Naive thymus-derived CD4-positive, alpha-beta T cell (primary cell): ENCODE results near the gene RAB18. TPM values are rescaled to one million over a fixed set of nuclear protein-coding genes. Genes with fewer than 3 reads are reported as not detected.
A peak's percentile ranks its signal among the peaks of the same experiment; 100 is the strongest.

Source experiments
- ATAC-seq: fragments of 150-1000 bp; cut with Tn5 transposase; 2 replicates; pipeline ENCODE4 v1.10.0; 2021; ENCODE audit warnings: mild to moderate bottlenecking, moderate library complexity
- CTCF ChIA-PET: fragments of 350-600 bp; sonication (Branson Sonifier 250); formaldehyde crosslinking; loops from one replicate; lab custom pipeline; 2021; ENCODE audit warnings: antibody characterized with exemption; lab: Charles Lee
- POLR2A ChIA-PET: fragments of 350-600 bp; sonication (Branson Sonifier 250); formaldehyde crosslinking; loops from one replicate; lab custom pipeline; 2021; ENCODE audit warnings: antibody characterized with exemption, inconsistent platforms; lab: Charles Lee
- DNase-seq, 9 donors: peaks; one replicate each; pipeline versions ENCODE4 v3.0.0 to v3.0.0-alpha.2; 2020 to 2022; ENCODE audit warnings: mixed read lengths in 1 of 9
- H3K27ac ChIP-seq: one replicate; pipeline ENCODE4 v1.7.0; 2013; ENCODE audit warnings: mild to moderate bottlenecking, low read depth, low read length, moderate library complexity
- H3K27me3 ChIP-seq, 2 donors: one replicate each; pipeline ENCODE4 v1.7.0; 2013; ENCODE audit warnings: low read length in 2 of 2, mild to moderate bottlenecking in 2 of 2, moderate library complexity in 2 of 2; ENCODE audit not compliant: control insufficient read depth in 2 of 2, insufficient read depth in 2 of 2
- H3K36me3 ChIP-seq, 3 experiments: 1 replicate in 2 of 3; 2 replicates in 1 of 3; pipeline ENCODE4 v1.7.0; 2013; ENCODE audit warnings: low read length in 3 of 3, mild to moderate bottlenecking in 3 of 3, moderate library complexity in 1 of 3; ENCODE audit not compliant: insufficient read depth in 3 of 3, control insufficient read depth in 2 of 3
- H3K4me1 ChIP-seq, 2 donors: one replicate each; pipeline ENCODE4 v1.7.0; 2013; ENCODE audit warnings: low read length in 2 of 2, mild to moderate bottlenecking in 2 of 2, moderate library complexity in 1 of 2; ENCODE audit not compliant: control insufficient read depth in 2 of 2, insufficient read depth in 2 of 2
- H3K4me3 ChIP-seq: 2 replicates; pipeline ENCODE4 v1.7.0; 2013; ENCODE audit warnings: mild to moderate bottlenecking, low read length
- H3K9me3 ChIP-seq, 3 experiments: 1 replicate in 2 of 3; 2 replicates in 1 of 3; pipeline ENCODE4 v1.7.0; 2013; ENCODE audit warnings: low read length in 3 of 3; ENCODE audit not compliant: control insufficient read depth in 2 of 3
- H3K27ac Mint-ChIP-seq, 9 donors: one replicate each; pipeline ENCODE4 v1.8.0; 2020 to 2022; ENCODE audit warnings: mixed read lengths in 9 of 9, mild to moderate bottlenecking in 8 of 9, moderate library complexity in 5 of 9, inconsistent platforms in 2 of 9
- H3K27me3 Mint-ChIP-seq, 5 donors: one replicate each; pipeline ENCODE4 v1.8.0; 2021 to 2022; ENCODE audit warnings: mixed read lengths in 5 of 5, mild to moderate bottlenecking in 1 of 5
- H3K36me3 Mint-ChIP-seq, 5 donors: one replicate each; pipeline ENCODE4 v1.8.0; 2020 to 2022; ENCODE audit warnings: mixed read lengths in 5 of 5, mild to moderate bottlenecking in 3 of 5, inconsistent platforms in 1 of 5
- H3K4me1 Mint-ChIP-seq, 7 donors: one replicate each; pipeline ENCODE4 v1.8.0; 2020 to 2022; ENCODE audit warnings: mixed read lengths in 7 of 7, mild to moderate bottlenecking in 3 of 7, inconsistent platforms in 1 of 7
- H3K4me3 Mint-ChIP-seq, 10 donors: one replicate each; pipeline ENCODE4 v1.8.0; 2020 to 2022; ENCODE audit warnings: mild to moderate bottlenecking in 10 of 10, mixed read lengths in 10 of 10, moderate library complexity in 6 of 10, inconsistent platforms in 2 of 10
- H3K9me3 Mint-ChIP-seq, 11 donors: one replicate each; pipeline ENCODE4 v1.8.0; 2020 to 2022; ENCODE audit warnings: mixed read lengths in 11 of 11, mild to moderate bottlenecking in 4 of 11, inconsistent platforms in 1 of 11, moderate library complexity in 1 of 11
- intact Hi-C, 2 donors: fragments of 100-400 bp; cut with micrococcal nuclease; formaldehyde crosslinking; loops; one replicate each; pipeline ENCODE4 v1.15.1; 2023
- polyA plus RNA-seq, 2 donors: library from polyadenylated mRNA; unstranded; fragments of 300-500 nt; fragmentation: Illumina TruSeq; gene quantifications; one replicate each; pipeline ENCODE4 v1.2.3, GENCODE V29; 2021
- total RNA-seq, 6 experiments: library from RNA in 5 of 6; stranded (reverse) in 5 of 6; gene quantifications; 1 replicate in 5 of 6; 2 replicates in 1 of 6; pipeline ENCODE4 v1.2.3 and lab custom pipeline; 2021 to 2026

The RAB18 gene
- total and polyA plus RNA-seq, 7 experiments from 2014 or later: 54.0 to 96.1 (median 73.6) TPM

DNA sequence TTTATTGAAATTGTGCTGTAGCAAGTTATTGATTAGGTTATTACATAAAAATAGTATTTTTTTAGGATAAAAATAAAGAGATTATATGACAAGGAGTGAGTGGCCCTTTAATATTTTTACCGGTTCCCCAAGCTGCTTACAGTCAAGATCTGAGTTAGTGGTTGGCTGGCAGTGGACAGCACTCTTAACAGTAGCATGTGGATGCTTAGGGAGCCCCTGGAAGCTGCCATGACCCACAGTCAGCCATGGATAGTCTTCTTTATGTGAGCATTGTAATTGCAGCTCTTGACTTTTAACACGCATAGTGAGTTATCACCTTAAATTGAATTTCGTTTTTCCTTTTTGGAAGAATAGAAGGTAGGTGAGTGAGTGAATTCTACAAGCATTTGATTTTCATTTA is 22.1 kb downstream of the RAB18 start:
- H3K4me3 ChIP-seq: no peak overlapping the region
- H3K4me1 Mint-ChIP-seq: peaks cover 51 to 92% (median 88%) of the 10 kb centered on the region in 7 donors
- no peaks in the 10 kb centered on the region for H3K36me3 ChIP-seq
- no peaks in the 10 kb centered on the region for H3K27me3 Mint-ChIP-seq
- H3K36me3 Mint-ChIP-seq: peaks cover 0 to 22% (median 7%) of the 10 kb centered on the region in 5 donors
- no peaks in the 10 kb centered on the region for H3K9me3 ChIP-seq
- ChIA-PET POLR2A (no interaction called here), CTCF (interaction anchor here (0.6 to 0.7 kb wide), 2 partner anchors 26 to 869 kb away, joined by 3 to 5 read pairs; no protein-coding TSS in a partner anchor)
- peaks cover 0 to 19% of the 10 kb centered on the region in 2 donors for H3K4me1 ChIP-seq
- H3K27ac Mint-ChIP-seq: no peak overlapping the region
- ATAC-seq: no peak
- H3K27ac ChIP-seq: no peak overlapping the region
- intact Hi-C loops: no loop called here
- no peak for DNase-seq
- H3K4me3 Mint-ChIP-seq: no peak overlapping the region
- no peaks in the 10 kb centered on the region for H3K9me3 Mint-ChIP-seq
- H3K27me3 ChIP-seq: no peaks in the 10 kb centered on the region

DNA sequence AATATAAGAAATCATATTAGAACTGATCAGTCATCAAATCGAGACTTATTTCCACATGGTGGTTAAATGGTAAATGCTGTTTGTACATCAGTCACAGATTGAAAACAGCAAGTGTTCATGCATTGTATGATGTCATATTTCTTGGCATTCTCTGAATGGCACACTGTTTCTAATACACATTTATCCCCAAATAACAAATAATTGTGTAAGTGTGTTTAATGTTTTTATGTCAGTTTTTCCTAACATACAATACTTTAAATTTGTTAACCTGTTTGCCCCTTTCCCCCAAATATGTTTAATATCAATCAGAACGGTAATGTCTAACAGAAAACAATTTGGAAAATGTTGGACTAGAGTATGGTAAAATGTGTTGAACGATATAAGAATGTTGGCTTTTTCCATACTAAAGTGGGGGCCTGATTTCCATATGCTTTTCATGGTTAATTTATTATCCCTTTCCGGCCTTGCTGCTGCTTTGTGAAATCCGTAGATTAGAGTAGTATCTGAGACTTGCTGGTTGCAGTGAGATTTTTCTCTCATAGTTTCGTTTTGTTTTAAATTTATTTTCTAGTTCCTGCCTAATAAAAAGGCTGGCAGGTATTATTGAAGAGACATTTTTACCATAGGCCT is 23.7 kb downstream of the RAB18 start:
- no peak overlapping the region for H3K4me3 Mint-ChIP-seq
- H3K4me1 ChIP-seq: peaks cover 0 to 14% of the 10 kb centered on the region in 2 donors
- no peak for DNase-seq

DNA sequence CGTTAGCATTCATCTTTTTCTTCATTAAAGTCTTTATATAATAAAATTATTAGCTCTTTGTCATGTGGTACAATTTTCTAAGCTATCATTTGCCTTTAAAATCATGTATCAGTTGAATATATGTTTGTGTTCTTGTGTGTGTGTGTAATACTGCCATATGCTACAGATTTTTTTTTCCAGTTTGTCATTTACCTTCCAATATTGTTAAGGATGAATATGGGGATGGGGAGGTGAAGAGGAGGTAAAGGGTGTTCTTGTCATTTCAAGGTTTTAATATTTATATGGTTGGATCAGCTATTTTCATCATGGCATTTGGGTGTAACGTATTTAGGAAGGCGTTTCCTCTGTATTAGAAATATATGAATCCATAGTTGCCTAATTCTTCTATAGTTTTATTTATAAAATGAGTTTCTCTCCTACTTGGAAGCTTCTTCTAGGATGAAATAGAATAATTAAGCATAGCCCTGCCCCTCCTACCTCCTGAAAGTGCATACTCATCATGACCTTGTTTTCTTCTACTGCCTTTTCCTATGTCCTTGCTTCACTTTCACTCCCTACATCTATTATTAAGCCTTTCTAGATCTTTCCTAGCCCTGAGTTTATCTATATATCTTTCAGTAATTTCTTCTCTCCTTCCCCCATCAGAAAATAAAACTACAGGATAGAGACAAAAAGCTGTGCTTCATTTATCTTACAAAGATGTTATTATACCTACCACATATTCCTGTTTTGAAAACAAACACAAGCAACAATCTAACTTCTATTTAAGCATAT is 25.1 kb downstream of the RAB18 start:
- H3K4me1 Mint-ChIP-seq: peaks cover 39 to 73% (median 67%) of the 10 kb centered on the region in 7 donors

More for the DNA sequence above, 23.7 kb downstream of the RAB18 start:
- ATAC-seq: no peak
- peaks cover 43 to 84% (median 78%) of the 10 kb centered on the region in 7 donors for H3K4me1 Mint-ChIP-seq
- Histone ChIP-seq H3K36me3 (no peaks in the 10 kb centered on the region), H3K9me3 (no peaks in the 10 kb centered on the region), H3K27me3 (no peaks in the 10 kb centered on the region), H3K4me3 (no peak overlapping the region), H3K27ac (no peak overlapping the region)
- H3K9me3 Mint-ChIP-seq: no peaks in the 10 kb centered on the region
- ChIA-PET CTCF (no interaction called here), POLR2A (no interaction called here)
- H3K27me3 Mint-ChIP-seq: no peaks in the 10 kb centered on the region
- intact Hi-C loops: loop anchor here in 1 of 2 donors (2.0 kb wide), 1 partner anchor 13 kb away; no protein-coding TSS in a partner anchor
- H3K36me3 Mint-ChIP-seq: peaks cover 0 to 16% (median 7%) of the 10 kb centered on the region in 5 donors
- H3K27ac Mint-ChIP-seq: no peak overlapping the region

DNA sequence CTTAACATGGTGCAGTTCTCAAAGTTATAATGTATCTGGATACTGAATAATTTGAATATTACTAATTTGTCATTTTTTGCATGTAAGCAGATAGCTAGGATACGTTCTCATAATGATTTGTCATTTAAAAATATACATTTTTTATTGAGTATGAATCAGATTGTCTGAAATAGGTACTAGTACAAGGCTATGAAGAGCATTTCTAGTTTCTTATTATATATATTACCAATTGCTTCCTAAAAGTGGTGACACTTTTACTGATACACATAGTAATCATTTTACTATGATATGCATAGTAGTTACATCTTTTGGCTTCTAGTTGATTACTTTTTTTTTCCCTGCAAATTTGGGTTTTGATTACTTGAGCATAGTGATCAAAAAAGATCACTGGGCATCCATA is 26.4 kb downstream of the RAB18 start:
- peaks cover 29 to 60% (median 54%) of the 10 kb centered on the region in 7 donors for H3K4me1 Mint-ChIP-seq
- peak overlapping the region in 2 of 9 donors; percentile 5 to 11 for H3K27ac Mint-ChIP-seq
- peaks cover 0 to 12% (median 4%) of the 10 kb centered on the region in 5 donors for H3K36me3 Mint-ChIP-seq
- ATAC-seq (no peak), DNase-seq (no peak)
- Histone ChIP-seq H3K27me3 (no peaks in the 10 kb centered on the region), H3K4me1 (peaks cover 0 to 4% of the 10 kb centered on the region in 2 donors), H3K27ac (no peak overlapping the region), H3K9me3 (no peaks in the 10 kb centered on the region), H3K4me3 (no peak overlapping the region), H3K36me3 (peaks cover 6 to 15% (median 13%) of the 10 kb centered on the region in 3 experiments)
- ChIA-PET POLR2A (interaction anchor here (0.6 to 1.0 kb wide), 2 partner anchors 26 to 900 kb away, joined by 3 read pairs; no protein-coding TSS in a partner anchor), CTCF (interaction anchor here (0.6 kb wide), 1 partner anchor 61 kb away, joined by 3 read pairs; no protein-coding TSS in a partner anchor)
- no peak overlapping the region for H3K4me3 Mint-ChIP-seq
- intact Hi-C loops: no loop called here
- H3K9me3 Mint-ChIP-seq: no peaks in the 10 kb centered on the region
- H3K27me3 Mint-ChIP-seq: no peaks in the 10 kb centered on the region

More for the DNA sequence above, 25.1 kb downstream of the RAB18 start:
- H3K27ac ChIP-seq: no peak overlapping the region
- intact Hi-C loops: loop anchor here in 1 of 2 donors (2.0 kb wide), 1 partner anchor 14 kb away; no protein-coding TSS in a partner anchor
- peak overlapping the region in 1 of 10 donors; percentile 10 for H3K4me3 Mint-ChIP-seq
- no peaks in the 10 kb centered on the region for H3K9me3 Mint-ChIP-seq
- H3K27me3 Mint-ChIP-seq: no peaks in the 10 kb centered on the region
- DNase-seq: no peak
- H3K27me3 ChIP-seq: no peaks in the 10 kb centered on the region
- POLR2A ChIA-PET: interaction anchor here (0.8 kb wide), 1 partner anchor 679 kb away, joined by 3 read pairs; no protein-coding TSS in a partner anchor
- CTCF ChIA-PET: interaction anchor here (0.5 to 0.6 kb wide), 2 partner anchors 18 to 83 kb away, joined by 3 to 5 read pairs; no protein-coding TSS in a partner anchor
- peaks cover 0 to 14% of the 10 kb centered on the region in 2 donors for H3K4me1 ChIP-seq
- peaks cover 0 to 6% (median 2%) of the 10 kb centered on the region in 3 experiments for H3K36me3 ChIP-seq
- H3K9me3 ChIP-seq: no peaks in the 10 kb centered on the region
- peak overlapping the region in 3 of 9 donors; percentile 26 to 55 (median 27) for H3K27ac Mint-ChIP-seq
- H3K4me3 ChIP-seq: no peak overlapping the region
- ATAC-seq: no peak
- peaks cover 0 to 20% (median 8%) of the 10 kb centered on the region in 5 donors for H3K36me3 Mint-ChIP-seq

DNA sequence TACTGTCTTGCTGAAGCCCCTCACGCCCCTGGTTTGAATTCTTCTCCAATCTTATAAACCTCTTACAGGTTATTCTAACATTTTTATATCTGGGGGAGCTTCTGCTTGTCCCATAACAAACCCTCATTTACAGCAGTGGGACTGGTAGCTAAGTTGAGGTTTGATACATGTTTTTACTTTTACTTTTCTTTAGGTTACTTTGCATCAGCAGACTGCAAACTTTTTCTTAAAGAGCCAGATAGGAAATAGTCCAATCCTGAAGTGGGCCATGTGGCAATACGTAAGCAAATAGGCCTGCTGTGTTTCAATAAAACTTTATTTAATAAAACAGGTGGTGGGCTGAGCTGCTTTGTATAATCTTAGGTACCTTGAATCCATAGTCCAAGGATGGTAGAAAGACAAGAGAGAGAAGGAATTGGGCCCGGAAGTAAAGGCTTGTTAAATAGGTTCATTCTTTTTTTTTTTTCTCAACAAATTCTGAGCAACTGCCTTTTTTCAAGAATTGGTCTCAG is 27.3 kb downstream of the RAB18 start:
- POLR2A ChIA-PET: no interaction called here
- Mint-ChIP-seq H3K27ac (peak overlapping the region in 8 of 9 donors; percentile 5 to 65 (median 51)), H3K9me3 (no peaks in the 10 kb centered on the region), H3K4me1 (peaks cover 25 to 55% (median 45%) of the 10 kb centered on the region in 7 donors), H3K36me3 (peaks cover 0 to 12% (median 4%) of the 10 kb centered on the region in 5 donors), H3K4me3 (peak overlapping the region in 2 of 10 donors; percentile 6 to 44), H3K27me3 (no peaks in the 10 kb centered on the region)
- Histone ChIP-seq H3K27me3 (no peaks in the 10 kb centered on the region), H3K27ac (no peak overlapping the region), H3K36me3 (peaks cover 6 to 20% (median 17%) of the 10 kb centered on the region in 3 experiments), H3K4me3 (no peak overlapping the region), H3K4me1 (no peaks in the 10 kb centered on the region), H3K9me3 (no peaks in the 10 kb centered on the region)
- CTCF ChIA-PET: no interaction called here
- DNase-seq (no peak), ATAC-seq (no peak)
- intact Hi-C loops: no loop called here

DNA sequence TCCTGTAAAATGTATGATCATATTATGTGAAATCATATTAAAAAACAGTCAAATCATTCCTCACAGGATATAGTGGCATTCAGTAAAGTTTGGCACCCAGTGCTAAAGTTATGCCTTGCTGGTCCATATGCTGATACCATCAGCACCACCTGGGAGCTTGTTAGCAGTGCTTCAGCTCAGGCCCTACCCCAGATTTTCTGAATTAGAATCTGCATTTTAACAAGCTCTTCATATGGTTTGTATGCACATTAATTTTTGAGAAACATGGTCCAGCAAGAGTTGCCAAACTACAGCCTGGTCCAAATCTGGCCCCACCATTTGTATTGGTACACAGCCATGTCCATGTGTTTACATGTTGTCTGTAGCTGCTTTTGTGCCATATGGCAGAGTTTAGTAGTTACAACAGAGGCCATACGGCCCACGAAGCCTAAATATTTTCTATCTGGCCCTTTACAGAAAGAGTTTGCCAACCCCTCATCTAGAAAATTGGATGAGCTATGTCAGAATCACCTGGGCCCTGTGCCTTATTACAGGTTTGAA is 30.1 kb downstream of the RAB18 start:
- intact Hi-C loops: no loop called here
- ChIA-PET POLR2A (interaction anchor here (0.7 kb wide), 1 partner anchor 1835 kb away, joined by 3 read pairs; no protein-coding TSS in a partner anchor), CTCF (interaction anchor here (1.2 kb wide), 1 partner anchor 88 kb away, joined by 3 read pairs; no protein-coding TSS in a partner anchor)
- peaks cover 4 to 27% (median 15%) of the 10 kb centered on the region in 5 donors for H3K36me3 Mint-ChIP-seq
- DNase-seq (no peak), ATAC-seq (no peak)
- no peak overlapping the region for H3K4me3 ChIP-seq
- no peaks in the 10 kb centered on the region for H3K27me3 Mint-ChIP-seq
- no peaks in the 10 kb centered on the region for H3K9me3 ChIP-seq
- H3K27ac ChIP-seq: no peak overlapping the region
- H3K4me1 Mint-ChIP-seq: peaks cover 11 to 36% (median 22%) of the 10 kb centered on the region in 7 donors
- H3K4me3 Mint-ChIP-seq: no peak overlapping the region
- no peaks in the 10 kb centered on the region for H3K4me1 ChIP-seq
- no peaks in the 10 kb centered on the region for H3K27me3 ChIP-seq
- peaks cover 6 to 37% (median 24%) of the 10 kb centered on the region in 3 experiments for H3K36me3 ChIP-seq
- H3K27ac Mint-ChIP-seq: peak overlapping the region in 1 of 9 donors; percentile 13
- no peaks in the 10 kb centered on the region for H3K9me3 Mint-ChIP-seq
